Measurements from ENCODE around the gene SLC23A3.

- TF ChIP-seq CTCF (conservative IDR thresholded peaks at IDR 0.05) (no peak), ZFX (IDR thresholded peaks at IDR 0.05) (no peak)
Measured at GRCh38 chr2:219169930-219170654, at the start of gene SLC23A3.

All from C4-2B (cell line).